ENCODE results near the gene THAP6. TPM values are rescaled to one million over a fixed set of nuclear protein-coding genes. Genes with fewer than 3 reads are reported as not detected.

The THAP6 gene
- polyA plus RNA-seq, 2 of the 4 experiments (the other 2 are of a cell fraction), result 9.4 to 19.1 TPM

DNA sequence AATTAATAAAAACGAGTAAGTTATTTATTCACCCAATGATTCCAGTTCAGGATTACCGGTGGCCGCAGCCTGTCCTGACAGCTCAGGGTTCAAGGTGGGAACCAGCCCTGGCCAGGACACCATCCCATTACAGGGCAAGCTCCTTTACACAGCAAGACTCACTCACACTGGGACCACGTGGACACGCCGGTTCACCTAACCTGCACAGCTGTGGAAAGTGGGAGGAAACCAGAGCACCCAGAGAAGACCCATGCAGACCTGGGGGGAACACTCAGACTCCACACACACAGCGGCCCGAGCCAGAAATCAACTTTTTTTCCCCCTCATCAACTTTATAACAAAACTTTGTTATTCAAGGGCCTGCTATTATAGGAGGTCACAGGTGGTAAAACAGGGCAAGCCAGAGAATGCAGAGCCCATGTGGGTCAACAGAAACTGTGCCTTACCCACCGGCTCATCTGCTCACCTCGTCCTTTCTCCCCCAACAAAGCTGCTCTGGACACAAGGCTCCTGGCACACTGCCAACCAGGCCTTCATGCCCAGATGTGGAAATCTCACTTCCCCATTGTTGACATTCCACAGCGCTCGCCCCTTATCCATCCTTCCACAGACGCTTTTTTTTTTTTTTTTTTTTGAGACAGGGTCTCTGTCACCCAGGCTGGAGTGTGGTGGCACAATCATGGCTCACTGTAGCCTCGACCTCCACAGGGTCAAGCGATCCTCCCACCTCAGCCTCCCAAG is 33.5 kb downstream of the THAP6 start:
- 82% methylated on average over 13 of the region's 15 CpGs for WGBS (ENCODE audit: missing lambda C conversion rate)
- Histone ChIP-seq H3K4me2 (no peak overlapping the region), H3K4me3 (no peak overlapping the region), H3K9me3 (no peaks in the 10 kb centered on the region), H3K4me1 (peaks cover 6% of the 10 kb centered on the region; the same call in 1 of the 3 replicates), H3K27ac (no peak overlapping the region)
- CTCF ChIA-PET, result no interaction called here
- DNase-seq (ENCODE audit: low read depth in 1 of 2, low spot score in 1 of 2) (peak in 1 of 2 experiments; percentile 24), ATAC-seq (peak in 1 of 2 experiments; percentile 40; a peak in 1 of 6 replicates), FAIRE-seq (no peak)
- POLR2A ChIA-PET, result interaction anchor here (0.7 kb wide), 1 partner anchor 1097 kb away, joined by 4 read pairs; no protein-coding TSS in a partner anchor
- TF ChIP-seq SREBF2 (IDR thresholded peaks at IDR 0.05), result no peak
- no peak for TF ChIP-seq FOSB (CRISPR knock-in tag; IDR thresholded peaks at IDR 0.05)
- TF ChIP-seq RNF2 (IDR thresholded peaks at IDR 0.05; ENCODE audit: borderline replicate concordance, low read depth), result no peak

DNA sequence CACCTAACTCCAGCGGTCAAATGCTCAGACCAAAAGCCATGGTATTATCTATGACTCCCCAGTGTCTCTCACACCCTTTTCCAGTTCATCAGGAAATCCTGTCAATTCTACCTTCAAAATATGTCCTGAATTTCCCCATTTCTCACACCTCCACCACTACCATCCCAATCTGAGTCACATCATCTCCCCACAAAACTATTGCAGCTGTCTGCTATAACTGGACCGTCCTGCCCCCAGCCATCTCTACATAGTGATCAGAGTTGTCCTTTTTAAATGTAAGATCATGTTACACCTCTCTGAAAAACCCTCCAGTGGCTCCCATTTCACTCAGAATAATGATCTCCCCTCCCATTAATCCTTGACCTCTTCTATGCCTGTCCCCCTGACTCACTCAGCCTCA is 34.7 kb downstream of the THAP6 start:
- ATAC-seq (no peak), DNase-seq (ENCODE audit: low read depth in 1 of 2, low spot score in 1 of 2) (no peak), FAIRE-seq (no peak)
- CTCF ChIA-PET, result interaction anchor here (1.4 kb wide), 1 partner anchor 22 kb away, joined by 3 read pairs; no protein-coding TSS in a partner anchor
- Histone ChIP-seq H3K4me1 (peaks cover 6% of the 10 kb centered on the region; the same call in 1 of the 3 replicates), H3K4me2 (no peak overlapping the region), H3K9me3 (no peaks in the 10 kb centered on the region), H3K4me3 (no peak overlapping the region), H3K27ac (no peak overlapping the region)
- WGBS (ENCODE audit: missing lambda C conversion rate), result 97% methylated on average over 2 of the region's 2 CpGs
- no peak for TF ChIP-seq FOSB (CRISPR knock-in tag; IDR thresholded peaks at IDR 0.05)
- TF ChIP-seq TP53 (CRISPR knock-in tag; IDR thresholded peaks at IDR 0.05), result no peak
- TF ChIP-seq SMC3 (IDR thresholded peaks at IDR 0.05), result no peak
- no peak for TF ChIP-seq CBX8 (IDR thresholded peaks at IDR 0.05)
- TF ChIP-seq RCOR1 (IDR thresholded peaks at IDR 0.05; ENCODE audit: low read depth, low read length), result no peak
- POLR2A ChIA-PET, result no interaction called here

DNA sequence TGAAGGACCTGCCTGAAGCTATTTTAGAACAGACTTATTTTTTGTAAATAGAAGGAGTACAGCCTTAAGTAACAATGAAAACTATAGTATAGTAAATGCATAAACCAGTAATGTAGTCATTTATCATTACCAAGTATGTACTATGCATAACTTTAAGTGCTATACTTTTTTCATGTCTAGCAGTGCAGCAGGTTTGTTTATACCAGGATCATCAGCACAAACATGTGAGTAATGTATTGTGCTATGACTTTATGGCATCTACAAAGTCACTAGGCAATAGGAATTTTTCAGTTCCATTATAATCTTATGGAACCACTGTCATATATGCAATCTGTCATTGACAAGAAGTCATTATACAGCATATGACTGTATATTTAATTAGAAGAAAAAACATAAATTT is 38.2 kb downstream of the THAP6 start:
- H3K4me3 ChIP-seq, result no peak overlapping the region
- H3K9me3 ChIP-seq, result no peaks in the 10 kb centered on the region
- TF ChIP-seq NR3C1 (IDR thresholded peaks at IDR 0.05) (no peak), RNF2 (IDR thresholded peaks at IDR 0.05; ENCODE audit: borderline replicate concordance, low read depth) (no peak), PHF8 (IDR thresholded peaks at IDR 0.05; ENCODE audit: borderline replicate concordance, low read depth) (no peak), EHF (CRISPR knock-in tag; IDR thresholded peaks at IDR 0.05) (no peak), CEBPB (IDR thresholded peaks at IDR 0.05) (no peak), FOSL2 (IDR thresholded peaks at IDR 0.05) (no peak), FOSL2 (CRISPR knock-in tag; IDR thresholded peaks at IDR 0.05) (no peak), ESRRA (IDR thresholded peaks at IDR 0.05; ENCODE audit: borderline replicate concordance, low read length) (no peak), HEYL (CRISPR knock-in tag; IDR thresholded peaks at IDR 0.05) (no peak), BHLHE40 (IDR thresholded peaks at IDR 0.05; ENCODE audit: low read depth, low read length) (no peak), RFX5 (IDR thresholded peaks at IDR 0.05) (no peak), ZC3H11A (IDR thresholded peaks at IDR 0.05) (no peak), KDM5A (IDR thresholded peaks at IDR 0.05) (no peak)
- TF ChIP-seq, protein P1, sequence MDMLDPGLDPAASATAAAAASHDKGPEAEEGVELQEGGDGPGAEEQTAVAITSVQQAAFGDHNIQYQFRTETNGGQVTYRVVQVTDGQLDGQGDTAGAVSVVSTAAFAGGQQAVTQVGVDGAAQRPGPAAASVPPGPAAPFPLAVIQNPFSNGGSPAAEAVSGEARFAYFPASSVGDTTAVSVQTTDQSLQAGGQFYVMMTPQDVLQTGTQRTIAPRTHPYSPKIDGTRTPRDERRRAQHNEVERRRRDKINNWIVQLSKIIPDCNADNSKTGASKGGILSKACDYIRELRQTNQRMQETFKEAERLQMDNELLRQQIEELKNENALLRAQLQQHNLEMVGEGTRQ (IDR thresholded peaks at IDR 0.05), result no peak
- TF ChIP-seq, protein P2, sequence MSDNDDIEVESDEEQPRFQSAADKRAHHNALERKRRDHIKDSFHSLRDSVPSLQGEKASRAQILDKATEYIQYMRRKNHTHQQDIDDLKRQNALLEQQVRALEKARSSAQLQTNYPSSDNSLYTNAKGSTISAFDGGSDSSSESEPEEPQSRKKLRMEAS (IDR thresholded peaks at IDR 0.05), result no peak
- TF ChIP-seq, protein P3, sequence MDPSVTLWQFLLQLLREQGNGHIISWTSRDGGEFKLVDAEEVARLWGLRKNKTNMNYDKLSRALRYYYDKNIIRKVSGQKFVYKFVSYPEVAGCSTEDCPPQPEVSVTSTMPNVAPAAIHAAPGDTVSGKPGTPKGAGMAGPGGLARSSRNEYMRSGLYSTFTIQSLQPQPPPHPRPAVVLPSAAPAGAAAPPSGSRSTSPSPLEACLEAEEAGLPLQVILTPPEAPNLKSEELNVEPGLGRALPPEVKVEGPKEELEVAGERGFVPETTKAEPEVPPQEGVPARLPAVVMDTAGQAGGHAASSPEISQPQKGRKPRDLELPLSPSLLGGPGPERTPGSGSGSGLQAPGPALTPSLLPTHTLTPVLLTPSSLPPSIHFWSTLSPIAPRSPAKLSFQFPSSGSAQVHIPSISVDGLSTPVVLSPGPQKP (IDR thresholded peaks at IDR 0.05; ENCODE audit: low read depth, low read length), result no peak
- TF ChIP-seq, protein P4, sequence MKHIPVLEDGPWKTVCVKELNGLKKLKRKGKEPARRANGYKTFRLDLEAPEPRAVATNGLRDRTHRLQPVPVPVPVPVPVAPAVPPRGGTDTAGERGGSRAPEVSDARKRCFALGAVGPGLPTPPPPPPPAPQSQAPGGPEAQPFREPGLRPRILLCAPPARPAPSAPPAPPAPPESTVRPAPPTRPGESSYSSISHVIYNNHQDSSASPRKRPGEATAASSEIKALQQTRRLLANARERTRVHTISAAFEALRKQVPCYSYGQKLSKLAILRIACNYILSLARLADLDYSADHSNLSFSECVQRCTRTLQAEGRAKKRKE (CRISPR knock-in tag; IDR thresholded peaks at IDR 0.05; ENCODE audit: low read depth), result no peak
- FAIRE-seq (no peak), DNase-seq (ENCODE audit: low read depth in 1 of 2, low spot score in 1 of 2) (no peak), ATAC-seq (no peak)
- POLR2A ChIA-PET, result no interaction called here
- no peak overlapping the region for H3K27ac ChIP-seq
- peaks cover 12% of the 10 kb centered on the region for H3K4me1 ChIP-seq
- H3K4me2 ChIP-seq, result no peak overlapping the region
- CTCF ChIA-PET, result no interaction called here

All from A549 (cell line).